Mucosa of descending colon (tissue), 3 donors: ENCODE measurements around the gene SDC3. TPM values are rescaled to one million over a fixed set of nuclear protein-coding genes. Genes with fewer than 3 reads are reported as not detected.
A peak's percentile ranks its signal among the peaks of the same experiment; 100 is the strongest.

ENCODE experiments used
- ATAC-seq: fragments of 200-7000 bp; cut with Tn5 transposase; one replicate; pipeline ENCODE4 v1.9.1; 2020; ENCODE audit warnings: mild to moderate bottlenecking, moderate library complexity
- DNase-seq, 3 donors: peaks; one replicate each; pipeline ENCODE4 v3.0.0-alpha.2; 2020
- H3K36me3 ChIP-seq: fragments of 200-600 bp; one replicate; pipeline ENCODE4 v1.8.0; 2021; ENCODE audit warnings: low read depth, mild to moderate bottlenecking
- H3K4me1 ChIP-seq: fragments of 200-600 bp; one replicate; pipeline ENCODE4 v1.8.0; 2021; ENCODE audit warnings: low read depth, mild to moderate bottlenecking
- H3K4me3 ChIP-seq: fragments of 200-600 bp; one replicate; pipeline ENCODE4 v1.8.0; 2021; ENCODE audit warnings: mild to moderate bottlenecking
- H3K9me3 ChIP-seq: fragments of 200-600 bp; one replicate; pipeline ENCODE4 v1.8.0; 2021; ENCODE audit warnings: mild to moderate bottlenecking
- intact Hi-C, 2 donors: fragments of 100-400 bp; cut with DNase I in 1 of 2; cut with micrococcal nuclease in 1 of 2; formaldehyde crosslinking; loops; one replicate each; pipeline versions ENCODE4 v1.11.0 to v1.11.1; 2022; cut with DNase I, micrococcal nuclease
- total RNA-seq, 3 donors: library from RNA; stranded (reverse); fragmentation: NEBNext Ultra II Directional in 2 of 3; extraction: Animal tissue kit (Norgen Biotek cat#: 25700) in 2 of 3; gene quantifications; one replicate each; pipeline versions ENCODE4 v1.2.1 to v1.2.4, GENCODE V29; 2021 to 2023
- TF ChIP-seq, protein P1 (sequence below): fragments of 200-600 bp; IDR thresholded peaks from one replicate; pipeline ENCODE4 v1.8.0; 2022; ENCODE audit warnings: antibody characterized with exemption, mild to moderate bottlenecking
- donor health status: DM: no; HTN: no; CAD: no; lungs with moderate emphysema.
- donor health status: DM: no; HTN: no; CAD: no.
- donor health status: DM: no; HTN: yes; CAD: no.

The SDC3 gene
- total RNA-seq, 3 donors from 2014 or later: 9.8 to 81.6 (median 17.2) TPM

GRCh38 chr1:30903343-30904034 is 5.1 kb downstream of the SDC3 start:
- intact Hi-C loops: no loop called here
- Histone ChIP-seq H3K9me3 (no peaks in the 10 kb centered on the region), H3K4me3 (no peak overlapping the region), H3K36me3 (no peaks in the 10 kb centered on the region), H3K4me1 (no peaks in the 10 kb centered on the region)
- ATAC-seq (no peak), DNase-seq (peak in 2 of 3 donors; percentile 8 to 15)
- TF ChIP-seq, protein P1, sequence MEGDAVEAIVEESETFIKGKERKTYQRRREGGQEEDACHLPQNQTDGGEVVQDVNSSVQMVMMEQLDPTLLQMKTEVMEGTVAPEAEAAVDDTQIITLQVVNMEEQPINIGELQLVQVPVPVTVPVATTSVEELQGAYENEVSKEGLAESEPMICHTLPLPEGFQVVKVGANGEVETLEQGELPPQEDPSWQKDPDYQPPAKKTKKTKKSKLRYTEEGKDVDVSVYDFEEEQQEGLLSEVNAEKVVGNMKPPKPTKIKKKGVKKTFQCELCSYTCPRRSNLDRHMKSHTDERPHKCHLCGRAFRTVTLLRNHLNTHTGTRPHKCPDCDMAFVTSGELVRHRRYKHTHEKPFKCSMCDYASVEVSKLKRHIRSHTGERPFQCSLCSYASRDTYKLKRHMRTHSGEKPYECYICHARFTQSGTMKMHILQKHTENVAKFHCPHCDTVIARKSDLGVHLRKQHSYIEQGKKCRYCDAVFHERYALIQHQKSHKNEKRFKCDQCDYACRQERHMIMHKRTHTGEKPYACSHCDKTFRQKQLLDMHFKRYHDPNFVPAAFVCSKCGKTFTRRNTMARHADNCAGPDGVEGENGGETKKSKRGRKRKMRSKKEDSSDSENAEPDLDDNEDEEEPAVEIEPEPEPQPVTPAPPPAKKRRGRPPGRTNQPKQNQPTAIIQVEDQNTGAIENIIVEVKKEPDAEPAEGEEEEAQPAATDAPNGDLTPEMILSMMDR: no peak

DNA sequence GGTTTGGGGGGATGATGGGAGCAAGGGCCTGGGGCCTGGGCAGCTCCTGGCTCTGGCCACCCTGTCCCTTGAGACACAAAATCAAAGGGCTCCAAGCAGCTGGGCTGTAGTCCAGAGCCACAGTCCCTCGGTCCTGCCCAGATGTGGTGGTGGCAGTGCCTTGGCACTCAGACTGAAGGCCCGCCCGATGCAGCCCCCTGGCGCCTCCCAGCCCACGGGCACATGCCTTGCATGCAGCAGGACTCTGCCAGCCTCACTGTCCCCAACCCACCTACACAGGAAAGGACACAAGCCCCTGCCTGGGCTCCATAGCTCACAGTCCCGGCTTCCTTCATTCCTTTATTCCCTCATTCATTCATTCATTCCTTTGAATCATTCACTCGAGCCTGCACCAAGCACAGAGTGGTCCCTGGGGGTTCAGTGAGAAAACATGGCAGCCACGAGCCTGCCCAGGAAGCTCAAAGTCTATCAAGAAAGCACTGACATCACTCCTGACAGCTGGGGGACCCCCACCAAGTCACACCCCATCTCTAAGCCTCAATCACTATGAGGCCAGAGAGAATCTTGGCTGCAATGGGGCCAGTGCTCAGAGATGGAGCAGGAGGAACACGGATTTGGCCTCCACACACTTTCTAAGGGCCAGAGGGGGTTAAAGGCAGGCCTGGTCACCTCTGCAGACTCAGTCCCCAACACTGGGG is 5.8 kb downstream of the SDC3 start:
- Histone ChIP-seq H3K9me3 (no peaks in the 10 kb centered on the region), H3K4me3 (no peak overlapping the region), H3K36me3 (no peaks in the 10 kb centered on the region), H3K4me1 (no peaks in the 10 kb centered on the region)
- intact Hi-C loops: no loop called here
- DNase-seq (peak in 2 of 3 donors; percentile 23 to 43), ATAC-seq (no peak)
- TF ChIP-seq, protein P1: no peak

- Histone ChIP-seq H3K4me1 (no peaks in the 10 kb centered on the region), H3K9me3 (no peaks in the 10 kb centered on the region), H3K4me3 (no peak overlapping the region), H3K36me3 (no peaks in the 10 kb centered on the region)
- intact Hi-C loops: no loop called here
- TF ChIP-seq, protein P1: no peak
- ATAC-seq: peak; percentile 28
- DNase-seq: peak in 1 of 3 donors; percentile 46
These were observed 6.6 kb downstream of the SDC3 start for GRCh38 chr1:30901798-30902581.

- ATAC-seq: peak; percentile 13
- TF ChIP-seq, protein P1: no peak
- no peak overlapping the region for H3K4me3 ChIP-seq
- H3K4me1 ChIP-seq: no peaks in the 10 kb centered on the region
- intact Hi-C loops: no loop called here
- no peak for DNase-seq
- H3K9me3 ChIP-seq: no peaks in the 10 kb centered on the region
- H3K36me3 ChIP-seq: no peaks in the 10 kb centered on the region
These were observed 7.5 kb downstream of the SDC3 start for GRCh38 chr1:30900931-30901560.

DNA sequence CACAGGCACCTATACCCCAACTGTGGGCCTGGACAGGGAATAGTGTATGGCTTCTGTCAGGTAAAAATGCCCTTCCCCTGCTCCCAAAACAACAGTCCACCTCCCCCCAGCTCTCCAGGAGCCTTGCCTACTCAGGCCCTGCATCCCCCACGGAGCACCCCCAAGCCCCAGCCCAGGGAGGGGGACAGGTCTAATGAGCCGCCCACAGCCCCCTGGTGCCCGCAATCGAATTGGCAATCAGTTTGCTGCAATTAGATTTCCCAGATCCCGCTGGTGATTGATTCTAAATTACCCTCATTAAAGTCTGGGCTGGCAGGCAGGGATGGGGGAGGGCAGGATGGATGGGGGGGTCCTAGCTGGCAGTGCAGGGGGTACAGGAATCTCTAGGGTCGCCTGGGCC is 8.1 kb downstream of the SDC3 start:
- DNase-seq (no peak), ATAC-seq (no peak)
- intact Hi-C loops: no loop called here
- H3K9me3 ChIP-seq: no peaks in the 10 kb centered on the region
- H3K4me1 ChIP-seq: no peaks in the 10 kb centered on the region
- TF ChIP-seq, protein P1: no peak
- no peaks in the 10 kb centered on the region for H3K36me3 ChIP-seq
- H3K4me3 ChIP-seq: no peak overlapping the region
